ENCODE data around the gene MAMDC2.

The MAMDC2 gene, protein sequence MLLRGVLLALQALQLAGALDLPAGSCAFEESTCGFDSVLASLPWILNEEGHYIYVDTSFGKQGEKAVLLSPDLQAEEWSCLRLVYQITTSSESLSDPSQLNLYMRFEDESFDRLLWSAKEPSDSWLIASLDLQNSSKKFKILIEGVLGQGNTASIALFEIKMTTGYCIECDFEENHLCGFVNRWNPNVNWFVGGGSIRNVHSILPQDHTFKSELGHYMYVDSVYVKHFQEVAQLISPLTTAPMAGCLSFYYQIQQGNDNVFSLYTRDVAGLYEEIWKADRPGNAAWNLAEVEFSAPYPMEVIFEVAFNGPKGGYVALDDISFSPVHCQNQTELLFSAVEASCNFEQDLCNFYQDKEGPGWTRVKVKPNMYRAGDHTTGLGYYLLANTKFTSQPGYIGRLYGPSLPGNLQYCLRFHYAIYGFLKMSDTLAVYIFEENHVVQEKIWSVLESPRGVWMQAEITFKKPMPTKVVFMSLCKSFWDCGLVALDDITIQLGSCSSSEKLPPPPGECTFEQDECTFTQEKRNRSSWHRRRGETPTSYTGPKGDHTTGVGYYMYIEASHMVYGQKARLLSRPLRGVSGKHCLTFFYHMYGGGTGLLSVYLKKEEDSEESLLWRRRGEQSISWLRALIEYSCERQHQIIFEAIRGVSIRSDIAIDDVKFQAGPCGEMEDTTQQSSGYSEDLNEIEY

GRCh38 chr9:70043689-70044489 lies at the start of gene MAMDC2:
MAMDC2 (plus strand) TSS chr9:70043848; CDS start chr9:70044198, 350 bp downstream.
- no peak for DNase-seq (ENCODE audit: low read depth)

GRCh38 chr9:69995846-69996245 lies 47.8 kb upstream of the MAMDC2 start:
- no peak for DNase-seq (ENCODE audit: low read depth)

DNA sequence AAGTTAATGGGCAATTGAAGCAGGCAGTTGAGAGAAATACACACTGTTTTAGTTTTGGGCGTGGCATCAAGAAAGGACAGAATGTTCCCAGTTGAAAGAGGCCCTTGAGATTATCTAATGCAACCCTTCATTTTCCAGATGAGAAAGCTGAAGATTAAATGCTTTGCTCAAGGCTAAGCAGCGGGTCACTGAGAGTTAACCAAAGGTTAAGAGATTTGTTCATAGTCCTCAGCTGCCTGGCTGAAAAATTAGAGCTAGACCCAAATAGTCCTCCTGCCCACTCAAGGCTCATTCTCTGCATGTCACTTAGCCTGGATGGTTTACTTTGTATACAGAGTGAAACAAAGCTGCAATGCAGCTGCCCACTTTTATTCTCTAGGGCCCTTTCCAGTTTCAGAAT lies 46.7 kb upstream of the MAMDC2 start:
- no peak for DNase-seq (ENCODE audit: low read depth)

DNA sequence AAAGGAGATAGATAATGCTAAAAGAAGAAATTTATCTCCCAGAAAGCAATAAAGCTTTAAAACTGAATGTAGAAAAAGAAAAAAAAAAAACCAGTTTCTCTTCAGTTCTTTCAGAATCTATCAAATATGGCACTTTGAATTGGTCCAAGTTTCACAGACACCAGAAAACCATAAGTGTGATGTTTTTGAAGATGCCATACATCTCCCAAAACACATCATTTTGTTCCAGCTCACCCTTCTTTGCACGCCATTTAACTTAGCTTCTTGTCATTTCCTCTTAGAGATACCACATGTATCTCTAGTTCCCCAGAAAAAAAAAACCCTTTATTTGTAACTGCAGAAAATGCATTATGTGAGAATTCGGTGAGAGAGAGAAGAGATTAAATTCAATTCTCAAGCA lies 46.1 kb upstream of the MAMDC2 start:
- DNase-seq (ENCODE audit: low read depth) = no peak

GRCh38 chr9:69999315-69999714 lies 44.3 kb upstream of the MAMDC2 start:
- no peak for DNase-seq (ENCODE audit: low read depth)

DNA sequence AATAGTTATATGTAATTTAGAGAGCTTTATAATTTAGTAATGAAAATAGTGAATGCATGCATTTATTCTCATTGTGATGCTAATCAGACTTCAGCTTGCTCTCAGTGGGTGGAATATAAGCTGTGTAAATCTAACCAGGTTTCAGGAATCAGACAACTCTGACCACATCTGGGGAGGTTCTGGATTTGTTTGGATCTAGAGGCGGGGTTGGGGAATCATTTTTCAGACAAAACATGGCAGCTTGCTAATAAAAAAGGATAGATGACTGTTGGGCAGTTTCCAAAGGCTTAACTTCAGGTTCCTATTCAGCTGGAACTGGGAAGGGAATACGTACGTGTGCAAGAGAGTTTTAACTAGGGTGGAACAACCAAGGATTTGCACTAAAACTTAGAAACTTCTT lies 43.2 kb upstream of the MAMDC2 start:
- no peak for DNase-seq (ENCODE audit: low read depth)

DNA sequence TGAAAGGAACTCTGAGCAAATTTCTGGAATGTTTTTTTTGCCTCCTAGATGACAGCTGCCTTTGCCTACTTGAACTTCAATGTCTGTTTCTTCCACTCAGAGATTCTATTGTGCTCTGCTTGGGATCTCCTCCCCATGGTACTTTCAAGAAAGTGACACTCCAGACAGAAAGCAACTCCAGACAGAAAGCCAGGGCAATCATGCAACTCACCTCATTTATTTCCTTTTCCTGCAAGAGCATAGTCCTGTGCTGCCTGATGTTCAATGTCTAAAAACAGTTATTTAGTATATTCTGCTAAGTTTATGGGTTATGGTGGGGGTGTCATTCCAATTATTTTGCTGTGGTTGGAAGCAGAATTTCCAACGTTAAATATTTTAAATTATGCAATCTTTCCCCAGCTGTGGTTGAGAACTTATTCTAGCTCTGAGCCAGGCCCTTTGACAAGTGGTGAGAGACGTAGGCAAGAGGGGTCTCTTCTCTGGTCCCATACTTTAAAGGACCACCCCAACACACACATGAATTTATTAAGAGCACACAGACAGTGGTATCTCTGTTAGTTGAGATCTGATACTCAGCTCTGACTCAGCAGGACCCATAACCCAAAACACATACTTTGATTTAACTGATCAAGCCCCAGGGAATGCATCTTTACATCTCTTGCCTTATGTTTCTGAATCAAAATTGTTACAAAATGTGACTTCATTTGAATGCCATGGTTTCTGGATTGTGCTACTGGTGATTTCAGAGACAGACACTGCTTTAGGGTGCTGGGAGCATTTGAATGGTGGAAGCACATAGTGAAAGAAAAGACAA lies 39.5 kb upstream of the MAMDC2 start:
- DNase-seq (ENCODE audit: low read depth) = no peak

DNA sequence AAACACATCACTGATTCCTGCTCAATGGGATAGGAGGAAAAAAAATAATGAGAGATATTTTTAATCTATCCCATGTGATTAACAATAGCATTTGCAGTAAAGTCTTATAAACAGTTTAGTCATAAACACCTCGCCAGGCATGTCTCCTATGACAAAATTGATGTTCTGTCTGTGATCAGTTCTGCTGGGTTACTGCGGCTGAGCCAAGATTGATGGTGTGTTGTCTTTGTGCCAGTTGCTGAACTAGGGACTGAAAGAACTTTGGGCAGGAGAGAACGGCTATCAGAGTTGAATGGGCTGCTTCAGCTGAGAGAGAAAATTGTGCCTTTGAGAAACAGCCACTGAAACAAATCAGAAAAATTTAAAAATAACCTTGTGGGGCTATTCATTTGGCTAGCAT lies 37.3 kb upstream of the MAMDC2 start:
- no peak for DNase-seq (ENCODE audit: low read depth)

GRCh38 chr9:70007831-70008230 lies 35.8 kb upstream of the MAMDC2 start:
- DNase-seq (ENCODE audit: low read depth) = no peak

GRCh38 chr9:70010015-70010414 lies 33.6 kb upstream of the MAMDC2 start:
- DNase-seq (ENCODE audit: low read depth) = no peak

GRCh38 chr9:70011366-70011765 lies 32.3 kb upstream of the MAMDC2 start:
- DNase-seq (ENCODE audit: low read depth) = no peak

- DNase-seq (ENCODE audit: low read depth) = no peak
Measured at GRCh38 chr9:70012569-70012968, 31.1 kb upstream of the MAMDC2 start.

DNA sequence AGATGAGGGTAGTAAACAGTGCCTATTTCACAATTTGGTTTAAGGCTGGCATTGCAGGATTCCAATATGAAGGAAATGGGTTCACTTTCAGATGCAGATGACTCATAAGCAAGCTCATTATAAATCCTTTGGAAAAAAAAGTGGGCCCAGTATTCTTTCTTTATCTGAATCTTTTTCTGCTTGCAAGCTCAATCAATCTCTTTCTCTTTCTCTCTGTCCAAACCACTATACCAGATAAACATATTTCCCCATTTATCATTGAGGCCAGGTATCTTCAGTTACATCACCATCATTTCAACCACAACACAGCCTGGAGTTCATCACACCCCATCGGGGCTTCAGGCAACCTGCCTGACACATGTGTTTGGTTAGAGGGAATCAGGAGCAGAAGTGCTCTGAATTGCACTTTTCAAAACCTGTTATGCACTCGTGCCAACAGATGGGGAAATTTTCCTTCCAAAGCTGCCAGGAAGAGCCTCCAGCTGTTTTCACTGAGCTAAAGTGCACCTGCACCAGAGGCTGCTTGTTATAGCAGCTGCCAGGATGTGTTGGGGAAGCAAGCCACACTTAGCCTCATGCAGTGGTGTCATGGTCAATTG lies 30.0 kb upstream of the MAMDC2 start:
- no peak for DNase-seq (ENCODE audit: low read depth)

GRCh38 chr9:70015099-70015498 lies 28.5 kb upstream of the MAMDC2 start:
- no peak for DNase-seq (ENCODE audit: low read depth)

DNA sequence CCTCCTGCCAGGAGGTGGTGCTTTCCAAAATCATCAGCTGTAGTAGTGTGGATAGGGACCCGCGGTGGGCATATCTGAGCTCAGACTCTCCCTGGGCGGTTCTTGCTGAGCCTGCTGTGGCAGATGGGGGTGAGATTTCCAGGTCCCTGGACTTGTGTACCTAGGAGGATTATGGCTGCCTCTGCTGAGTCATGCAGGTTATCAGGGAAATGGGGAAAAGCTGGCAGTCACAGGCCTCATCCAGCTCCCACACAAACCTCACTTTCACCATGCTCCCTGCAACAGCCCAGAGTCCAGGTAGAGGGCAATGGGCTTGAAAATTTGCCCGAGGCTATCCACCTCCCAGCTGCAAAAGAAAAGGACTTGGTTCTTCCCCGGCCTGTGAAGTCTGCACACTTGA lies 23.4 kb upstream of the MAMDC2 start:
- no peak for DNase-seq (ENCODE audit: low read depth)

GRCh38 chr9:70020991-70021571 lies 22.6 kb upstream of the MAMDC2 start:
- no peak for DNase-seq (ENCODE audit: low read depth)

DNA sequence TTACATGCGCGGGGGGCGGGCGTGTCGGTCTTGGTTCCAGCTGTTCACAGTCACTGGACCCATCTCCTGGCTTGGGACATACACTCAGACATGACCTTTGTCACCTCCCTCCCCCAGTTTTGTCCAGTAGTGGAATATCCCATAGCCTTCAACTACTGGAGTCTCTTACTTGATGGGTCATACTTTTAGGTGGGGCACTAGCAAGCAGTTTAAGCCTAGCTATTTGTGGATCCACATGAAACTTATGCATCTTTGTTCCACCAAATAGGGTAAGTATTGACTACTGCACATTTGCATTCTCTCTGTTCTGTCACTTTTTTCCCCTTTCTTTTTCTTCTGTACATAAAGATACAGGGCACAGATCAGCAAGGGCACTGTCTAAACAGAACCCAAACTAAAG lies 15.4 kb upstream of the MAMDC2 start:
- no peak for DNase-seq (ENCODE audit: low read depth)

GRCh38 chr9:70030156-70030555 lies 13.5 kb upstream of the MAMDC2 start:
- DNase-seq (ENCODE audit: low read depth) = no peak

- DNase-seq (ENCODE audit: low read depth) = no peak
Measured at GRCh38 chr9:70031141-70031545, 12.5 kb upstream of the MAMDC2 start.

GRCh38 chr9:70034271-70034711 lies 9.4 kb upstream of the MAMDC2 start:
- DNase-seq (ENCODE audit: low read depth) = no peak

GRCh38 chr9:70035691-70036090 lies 8.0 kb upstream of the MAMDC2 start:
- no peak for DNase-seq (ENCODE audit: low read depth)

Measured in stimulated activated CD8-positive, alpha-beta memory T cell treated with anti-CD3 and anti-CD28 coated beads, Interleukin-12 subunit alpha, Interleukin-12 subunit beta, amount 100 ng/mL, for 4 hours (primary cell).